Loucy (cell line): ENCODE results near the gene CIBAR2.

Experiments
- EZH2phosphoT487 ChIP-seq: fragments of 200-600 bp; IDR thresholded peaks from 2 replicates; pipeline ENCODE4 v1.6.1; 2018; ENCODE audit warnings: antibody characterized with exemption, mild to moderate bottlenecking, moderate library complexity, borderline replicate concordance
- TF ChIP-seq, protein P1 (sequence below): fragments of 200-600 bp; sonication (generic); conservative IDR thresholded peaks from 2 replicates; pipeline ENCODE4 v1.5.1; 2014; ENCODE audit warnings: mild to moderate bottlenecking, antibody characterized with exemption, low read length

DNA sequence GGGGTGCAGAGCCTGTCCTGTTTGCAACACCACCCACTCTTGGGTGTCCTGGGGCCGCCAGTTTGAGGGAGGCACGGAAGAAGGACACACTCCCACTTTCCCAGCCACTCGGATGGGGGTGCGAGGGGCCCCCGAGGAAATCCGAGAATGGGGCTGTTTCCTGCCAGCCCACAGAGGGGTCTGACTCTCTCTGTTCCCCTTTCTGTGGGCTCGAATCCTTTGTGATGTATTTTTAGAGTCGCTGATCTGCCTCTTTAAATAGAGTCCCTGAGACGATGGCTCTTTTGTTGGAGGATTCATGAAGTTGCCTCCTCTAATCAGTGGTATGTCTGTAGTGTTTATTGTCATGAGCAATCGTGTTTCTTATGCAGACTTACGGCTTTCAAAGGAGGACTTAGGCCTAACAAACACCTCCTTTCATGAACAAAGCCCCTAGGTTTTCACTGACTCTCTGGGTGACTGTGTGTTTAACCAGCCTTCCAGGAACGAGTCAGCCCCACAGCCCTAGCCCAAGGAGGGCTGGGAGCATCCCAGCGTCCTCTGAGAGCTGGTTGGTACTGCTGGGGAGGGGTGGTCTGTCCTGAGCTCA, 29.1 kb downstream of the CIBAR2 start:
- TF ChIP-seq, protein P1, sequence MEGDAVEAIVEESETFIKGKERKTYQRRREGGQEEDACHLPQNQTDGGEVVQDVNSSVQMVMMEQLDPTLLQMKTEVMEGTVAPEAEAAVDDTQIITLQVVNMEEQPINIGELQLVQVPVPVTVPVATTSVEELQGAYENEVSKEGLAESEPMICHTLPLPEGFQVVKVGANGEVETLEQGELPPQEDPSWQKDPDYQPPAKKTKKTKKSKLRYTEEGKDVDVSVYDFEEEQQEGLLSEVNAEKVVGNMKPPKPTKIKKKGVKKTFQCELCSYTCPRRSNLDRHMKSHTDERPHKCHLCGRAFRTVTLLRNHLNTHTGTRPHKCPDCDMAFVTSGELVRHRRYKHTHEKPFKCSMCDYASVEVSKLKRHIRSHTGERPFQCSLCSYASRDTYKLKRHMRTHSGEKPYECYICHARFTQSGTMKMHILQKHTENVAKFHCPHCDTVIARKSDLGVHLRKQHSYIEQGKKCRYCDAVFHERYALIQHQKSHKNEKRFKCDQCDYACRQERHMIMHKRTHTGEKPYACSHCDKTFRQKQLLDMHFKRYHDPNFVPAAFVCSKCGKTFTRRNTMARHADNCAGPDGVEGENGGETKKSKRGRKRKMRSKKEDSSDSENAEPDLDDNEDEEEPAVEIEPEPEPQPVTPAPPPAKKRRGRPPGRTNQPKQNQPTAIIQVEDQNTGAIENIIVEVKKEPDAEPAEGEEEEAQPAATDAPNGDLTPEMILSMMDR, result no peak
- TF ChIP-seq EZH2phosphoT487, result no peak
